Measurements from ENCODE around the gene HTR1D. TPM values are rescaled to one million over a fixed set of nuclear protein-coding genes. Genes with fewer than 3 reads are reported as not detected.
"Not testable (repeated sequence)": the region's sequence is repeated elsewhere in the genome, so short reads cannot be mapped to it uniquely, and the experiment has no call there.

Gene HTR1D
- total RNA-seq, 1 donor from 2014 or later: not detected

GRCh38 chr1:23209770-23210169 lies 7.5 kb downstream of the HTR1D start:
- DNase-seq (ENCODE audit: low spot score in 2 of 2): no peak
- H3K27me3 ChIP-seq: no peaks in the 10 kb centered on the region

GRCh38 chr1:23208527-23208926 lies 8.8 kb downstream of the HTR1D start:
- no peaks in the 10 kb centered on the region for H3K4me1 ChIP-seq
- no peaks in the 10 kb centered on the region for H3K36me3 ChIP-seq
- H3K27ac ChIP-seq: no peak overlapping the region
- DNase-seq (ENCODE audit: low spot score in 2 of 2): no peak
- H3K27me3 ChIP-seq: no peaks in the 10 kb centered on the region
- no peaks in the 10 kb centered on the region for H3K9me3 ChIP-seq
- H3K4me3 ChIP-seq: no peak overlapping the region
- TF ChIP-seq, protein P1, sequence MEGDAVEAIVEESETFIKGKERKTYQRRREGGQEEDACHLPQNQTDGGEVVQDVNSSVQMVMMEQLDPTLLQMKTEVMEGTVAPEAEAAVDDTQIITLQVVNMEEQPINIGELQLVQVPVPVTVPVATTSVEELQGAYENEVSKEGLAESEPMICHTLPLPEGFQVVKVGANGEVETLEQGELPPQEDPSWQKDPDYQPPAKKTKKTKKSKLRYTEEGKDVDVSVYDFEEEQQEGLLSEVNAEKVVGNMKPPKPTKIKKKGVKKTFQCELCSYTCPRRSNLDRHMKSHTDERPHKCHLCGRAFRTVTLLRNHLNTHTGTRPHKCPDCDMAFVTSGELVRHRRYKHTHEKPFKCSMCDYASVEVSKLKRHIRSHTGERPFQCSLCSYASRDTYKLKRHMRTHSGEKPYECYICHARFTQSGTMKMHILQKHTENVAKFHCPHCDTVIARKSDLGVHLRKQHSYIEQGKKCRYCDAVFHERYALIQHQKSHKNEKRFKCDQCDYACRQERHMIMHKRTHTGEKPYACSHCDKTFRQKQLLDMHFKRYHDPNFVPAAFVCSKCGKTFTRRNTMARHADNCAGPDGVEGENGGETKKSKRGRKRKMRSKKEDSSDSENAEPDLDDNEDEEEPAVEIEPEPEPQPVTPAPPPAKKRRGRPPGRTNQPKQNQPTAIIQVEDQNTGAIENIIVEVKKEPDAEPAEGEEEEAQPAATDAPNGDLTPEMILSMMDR (IDR thresholded peaks at IDR 0.05): no peak
- intact Hi-C loops (cut with DNase I): no loop called here

More at GRCh38 chr1:23209770-23210169, 7.5 kb downstream of the HTR1D start:
- TF ChIP-seq, protein P1 (IDR thresholded peaks at IDR 0.05): no peak
- H3K36me3 ChIP-seq: no peaks in the 10 kb centered on the region
- H3K4me1 ChIP-seq: no peaks in the 10 kb centered on the region
- no peaks in the 10 kb centered on the region for H3K9me3 ChIP-seq
- no peak overlapping the region for H3K27ac ChIP-seq
- intact Hi-C loops (cut with DNase I): no loop called here
- H3K4me3 ChIP-seq: no peak overlapping the region

GRCh38 chr1:23207733-23208132 lies 9.6 kb downstream of the HTR1D start:
- H3K9me3 ChIP-seq; H3K4me1 ChIP-seq; DNase-seq (ENCODE audit: low spot score in 2 of 2); H3K27ac ChIP-seq; intact Hi-C loops (cut with DNase I); H3K36me3 ChIP-seq; H3K4me3 ChIP-seq; H3K27me3 ChIP-seq: not testable (repeated sequence)

DNA sequence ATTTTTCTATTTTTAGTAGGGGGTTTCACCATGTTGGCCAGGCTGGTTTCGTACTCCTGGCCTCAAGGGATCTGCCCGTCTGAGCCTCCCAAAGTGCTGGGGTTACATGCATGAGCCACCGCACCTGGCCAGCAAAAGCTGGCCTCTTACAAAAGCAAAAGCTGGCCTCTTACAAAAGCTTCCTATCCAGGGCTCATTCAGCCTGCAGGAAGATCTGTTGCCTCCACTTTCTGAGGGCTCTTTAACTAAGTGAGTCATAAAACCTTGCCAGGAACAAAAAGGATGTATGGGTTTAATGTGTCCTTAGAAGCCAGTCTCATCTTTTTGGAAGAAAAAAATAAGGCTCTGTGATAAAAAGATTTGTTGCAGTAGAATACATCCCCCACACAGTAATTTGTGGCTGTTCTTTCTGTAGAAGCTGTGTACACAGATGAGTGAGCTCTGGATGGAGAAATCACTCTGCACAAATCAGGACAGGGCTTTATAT lies 15.0 kb downstream of the HTR1D start:
- Histone ChIP-seq H3K36me3 (no peaks in the 10 kb centered on the region), H3K27ac (no peak overlapping the region), H3K4me3 (no peak overlapping the region), H3K9me3 (no peaks in the 10 kb centered on the region), H3K27me3 (no peaks in the 10 kb centered on the region), H3K4me1 (no peaks in the 10 kb centered on the region)
- TF ChIP-seq, protein P1 (IDR thresholded peaks at IDR 0.05): no peak
- DNase-seq (ENCODE audit: low spot score in 2 of 2): no peak
- intact Hi-C loops (cut with DNase I): no loop called here

GRCh38 chr1:23200883-23201282 lies 16.4 kb downstream of the HTR1D start:
- no peaks in the 10 kb centered on the region for H3K36me3 ChIP-seq

DNA sequence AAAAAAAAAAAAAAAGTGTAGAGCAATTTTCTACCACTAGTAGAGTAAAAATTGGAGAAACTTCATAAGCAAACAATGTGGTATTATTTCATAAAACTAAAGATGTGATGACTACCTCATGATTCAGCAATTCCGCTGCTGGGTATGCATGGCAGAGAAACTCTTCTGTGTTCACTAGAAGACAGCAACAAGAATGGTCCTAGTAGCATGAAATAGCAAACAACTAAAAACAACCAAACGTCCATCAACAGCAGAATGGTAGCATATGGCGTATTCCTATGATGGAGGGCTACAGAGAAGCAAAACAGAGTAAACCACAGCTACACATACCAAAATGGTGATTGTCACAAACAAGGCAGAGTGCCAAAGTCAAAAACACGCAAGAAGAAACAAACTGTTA lies 18.9 kb downstream of the HTR1D start:
- no peaks in the 10 kb centered on the region for H3K4me1 ChIP-seq
- H3K9me3 ChIP-seq: no peaks in the 10 kb centered on the region
- H3K4me3 ChIP-seq: no peak overlapping the region
- intact Hi-C loops (cut with DNase I): no loop called here
- no peaks in the 10 kb centered on the region for H3K36me3 ChIP-seq
- DNase-seq (ENCODE audit: low spot score in 2 of 2): no peak
- H3K27ac ChIP-seq: no peak overlapping the region
- TF ChIP-seq, protein P1 (IDR thresholded peaks at IDR 0.05): no peak
- no peaks in the 10 kb centered on the region for H3K27me3 ChIP-seq

More at GRCh38 chr1:23200883-23201282, 16.4 kb downstream of the HTR1D start:
- Histone ChIP-seq H3K9me3 (no peaks in the 10 kb centered on the region), H3K4me3 (no peak overlapping the region), H3K27me3 (no peaks in the 10 kb centered on the region), H3K27ac (no peak overlapping the region), H3K4me1 (no peaks in the 10 kb centered on the region)
- intact Hi-C loops (cut with DNase I): no loop called here
- no peak for DNase-seq (ENCODE audit: low spot score in 2 of 2)
- TF ChIP-seq, protein P1 (IDR thresholded peaks at IDR 0.05): no peak

All from ascending aorta (tissue), 2 donors.